Endodermal cell (in vitro differentiated cells): Measurements from ENCODE around the gene HEPHL1. TPM values are rescaled to one million over a fixed set of nuclear protein-coding genes. Genes with fewer than 3 reads are reported as not detected.

Experiments used
- DNase-seq: peaks from one replicate; pipeline ENCODE4 v3.0.0-alpha.2; 2017
- H3K27ac ChIP-seq: 2 replicates; pipeline ENCODE4 v1.5.1; 2013; ENCODE audit warnings: mild to moderate bottlenecking, low read depth, low read length, moderate library complexity
- H3K27me3 ChIP-seq: 2 replicates; pipeline ENCODE4 v1.6.1; 2013; ENCODE audit warnings: mild to moderate bottlenecking, low read length, moderate library complexity; ENCODE audit not compliant: insufficient read depth, control insufficient read depth, poor library complexity, severe bottlenecking
- H3K36me3 ChIP-seq: 2 replicates; pipeline ENCODE4 v1.7.0; 2013; ENCODE audit warnings: mild to moderate bottlenecking, low read length, moderate library complexity; ENCODE audit not compliant: control insufficient read depth, insufficient read depth
- H3K4me1 ChIP-seq: one replicate; pipeline ENCODE4 v1.7.0; 2013; ENCODE audit warnings: low read length; ENCODE audit not compliant: control insufficient read depth, insufficient read depth
- H3K4me3 ChIP-seq: 2 replicates; pipeline ENCODE4 v1.5.1; 2013; ENCODE audit warnings: mild to moderate bottlenecking, low read length, moderate library complexity
- H3K9ac ChIP-seq: 2 replicates; pipeline ENCODE4 v1.6.1; 2013; ENCODE audit warnings: mild to moderate bottlenecking, low read length, moderate library complexity; ENCODE audit not compliant: poor library complexity, severe bottlenecking; ENCODE audit errors: extremely low read depth
- H3K9me3 ChIP-seq: 2 replicates; pipeline ENCODE4 v1.6.1; 2013; ENCODE audit warnings: mild to moderate bottlenecking, low read length, moderate library complexity; ENCODE audit not compliant: control insufficient read depth
- H3K27ac Mint-ChIP-seq: 2 replicates; pipeline ENCODE4 v1.8.0; 2020; ENCODE audit warnings: mixed read lengths
- H3K27me3 Mint-ChIP-seq: 2 replicates; pipeline ENCODE4 v1.8.0; 2021; ENCODE audit warnings: mild to moderate bottlenecking, mixed read lengths; ENCODE audit not compliant: insufficient read depth
- H3K36me3 Mint-ChIP-seq: 2 replicates; pipeline ENCODE4 v1.8.0; 2020; ENCODE audit warnings: low read depth, mixed read lengths
- H3K4me1 Mint-ChIP-seq: 2 replicates; pipeline ENCODE4 v1.8.0; 2020; ENCODE audit warnings: mixed read lengths
- H3K4me3 Mint-ChIP-seq: 2 replicates; pipeline ENCODE4 v1.8.0; 2020; ENCODE audit warnings: mild to moderate bottlenecking, moderate library complexity, mixed read lengths
- H3K9me3 Mint-ChIP-seq: 2 replicates; pipeline ENCODE4 v1.8.0; 2020; ENCODE audit warnings: mild to moderate bottlenecking, mixed read lengths
- CTCF ChIP-seq: fragments of 200-600 bp; sonication (generic); conservative IDR thresholded peaks from 2 replicates; pipeline ENCODE4 v1.5.0; 2021; ENCODE audit warnings: antibody characterized with exemption, mild to moderate bottlenecking
- WGBS, 2 experiments: methylation state at CpG; one replicate each; pipeline versions ENCODE4 v1.1.5 to v1.1.7; 2013; ENCODE audit warnings: missing lambda C conversion rate in 2 of 2, mixed read lengths in 1 of 2; ENCODE audit not compliant: insufficient coverage in 1 of 2, insufficient read length in 1 of 2; 5-methylcytosine and 5-hydroxymethylcytosine counted together
- total RNA-seq, 2 donors: library from RNA; stranded (reverse); fragmentation: NEBNext Ultra II Directional in 1 of 2; extraction: Animal tissue kit (Norgen Biotek cat#: 25700) in 1 of 2; gene quantifications; 2 replicates in 1 of 2; 3 replicates in 1 of 2; pipeline ENCODE4 v1.2.1, GENCODE V29; 2021

Gene HEPHL1
- total RNA-seq, 2 donors from 2014 or later: not detected

- no peak for TF ChIP-seq CTCF
- peaks cover 2% of the 10 kb centered on the region for H3K4me1 Mint-ChIP-seq
- Histone ChIP-seq H3K36me3 (no peaks in the 10 kb centered on the region), H3K9me3 (no peaks in the 10 kb centered on the region), H3K4me3 (no peak overlapping the region), H3K9ac (no peak overlapping the region), H3K4me1 (no peaks in the 10 kb centered on the region), H3K27me3 (no peaks in the 10 kb centered on the region), H3K27ac (no peak overlapping the region)
- H3K4me3 Mint-ChIP-seq: no peak overlapping the region
- DNase-seq: no peak
- no peaks in the 10 kb centered on the region for H3K9me3 Mint-ChIP-seq
- WGBS, 2 experiments: 88 to 100% methylated on average over 1 to 2 of the region's 2 CpGs
- H3K27ac Mint-ChIP-seq: no peak overlapping the region
- no peaks in the 10 kb centered on the region for H3K36me3 Mint-ChIP-seq
- peaks cover 4% of the 10 kb centered on the region for H3K27me3 Mint-ChIP-seq
These were observed 56.6 kb downstream of the HEPHL1 start for GRCh38 chr11:94077552-94078293.

- TF ChIP-seq CTCF: no peak
- H3K4me3 ChIP-seq: no peak overlapping the region
- DNase-seq: no peak
- no peak overlapping the region for H3K27ac Mint-ChIP-seq
- H3K27me3 Mint-ChIP-seq: peaks cover 4% of the 10 kb centered on the region
- no CpG with 5 or more reads among the region's 1 CpG for WGBS, 2 experiments
- H3K4me1 Mint-ChIP-seq: no peaks in the 10 kb centered on the region
- H3K9me3 Mint-ChIP-seq: no peaks in the 10 kb centered on the region
- H3K27ac ChIP-seq: no peak overlapping the region
- no peaks in the 10 kb centered on the region for H3K4me1 ChIP-seq
- no peaks in the 10 kb centered on the region for H3K36me3 Mint-ChIP-seq
- no peak overlapping the region for H3K4me3 Mint-ChIP-seq
- no peaks in the 10 kb centered on the region for H3K27me3 ChIP-seq
- H3K9me3 ChIP-seq: no peaks in the 10 kb centered on the region
- H3K36me3 ChIP-seq: no peaks in the 10 kb centered on the region
- no peak overlapping the region for H3K9ac ChIP-seq
These were observed 63.0 kb downstream of the HEPHL1 start for GRCh38 chr11:94084164-94084563.

- H3K27ac Mint-ChIP-seq: no peak overlapping the region
- Histone ChIP-seq H3K4me3 (no peak overlapping the region), H3K27ac (no peak overlapping the region), H3K4me1 (no peaks in the 10 kb centered on the region), H3K36me3 (no peaks in the 10 kb centered on the region), H3K9ac (no peak overlapping the region), H3K9me3 (no peaks in the 10 kb centered on the region), H3K27me3 (no peaks in the 10 kb centered on the region)
- H3K4me1 Mint-ChIP-seq: no peaks in the 10 kb centered on the region
- no peaks in the 10 kb centered on the region for H3K36me3 Mint-ChIP-seq
- H3K9me3 Mint-ChIP-seq: no peaks in the 10 kb centered on the region
- H3K27me3 Mint-ChIP-seq: peaks cover 6% of the 10 kb centered on the region
- no peak for TF ChIP-seq CTCF
- no peak overlapping the region for H3K4me3 Mint-ChIP-seq
- DNase-seq: no peak
- WGBS, 2 experiments: 97 to 100% methylated on average over 2 to 21 of the region's 21 CpGs
These were observed 67.8 kb downstream of the HEPHL1 start for GRCh38 chr11:94088906-94089305.
